ENCODE results near the gene KDM7A. TPM values are rescaled to one million over a fixed set of nuclear protein-coding genes. Genes with fewer than 3 reads are reported as not detected.
A peak's percentile ranks its signal among the peaks of the same experiment; 100 is the strongest.

Gene KDM7A, protein sequence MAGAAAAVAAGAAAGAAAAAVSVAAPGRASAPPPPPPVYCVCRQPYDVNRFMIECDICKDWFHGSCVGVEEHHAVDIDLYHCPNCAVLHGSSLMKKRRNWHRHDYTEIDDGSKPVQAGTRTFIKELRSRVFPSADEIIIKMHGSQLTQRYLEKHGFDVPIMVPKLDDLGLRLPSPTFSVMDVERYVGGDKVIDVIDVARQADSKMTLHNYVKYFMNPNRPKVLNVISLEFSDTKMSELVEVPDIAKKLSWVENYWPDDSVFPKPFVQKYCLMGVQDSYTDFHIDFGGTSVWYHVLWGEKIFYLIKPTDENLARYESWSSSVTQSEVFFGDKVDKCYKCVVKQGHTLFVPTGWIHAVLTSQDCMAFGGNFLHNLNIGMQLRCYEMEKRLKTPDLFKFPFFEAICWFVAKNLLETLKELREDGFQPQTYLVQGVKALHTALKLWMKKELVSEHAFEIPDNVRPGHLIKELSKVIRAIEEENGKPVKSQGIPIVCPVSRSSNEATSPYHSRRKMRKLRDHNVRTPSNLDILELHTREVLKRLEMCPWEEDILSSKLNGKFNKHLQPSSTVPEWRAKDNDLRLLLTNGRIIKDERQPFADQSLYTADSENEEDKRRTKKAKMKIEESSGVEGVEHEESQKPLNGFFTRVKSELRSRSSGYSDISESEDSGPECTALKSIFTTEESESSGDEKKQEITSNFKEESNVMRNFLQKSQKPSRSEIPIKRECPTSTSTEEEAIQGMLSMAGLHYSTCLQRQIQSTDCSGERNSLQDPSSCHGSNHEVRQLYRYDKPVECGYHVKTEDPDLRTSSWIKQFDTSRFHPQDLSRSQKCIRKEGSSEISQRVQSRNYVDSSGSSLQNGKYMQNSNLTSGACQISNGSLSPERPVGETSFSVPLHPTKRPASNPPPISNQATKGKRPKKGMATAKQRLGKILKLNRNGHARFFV
- total RNA-seq, result 10 to 100 TPM; 21.9 to 84.2 (median 54.6) TPM

DNA sequence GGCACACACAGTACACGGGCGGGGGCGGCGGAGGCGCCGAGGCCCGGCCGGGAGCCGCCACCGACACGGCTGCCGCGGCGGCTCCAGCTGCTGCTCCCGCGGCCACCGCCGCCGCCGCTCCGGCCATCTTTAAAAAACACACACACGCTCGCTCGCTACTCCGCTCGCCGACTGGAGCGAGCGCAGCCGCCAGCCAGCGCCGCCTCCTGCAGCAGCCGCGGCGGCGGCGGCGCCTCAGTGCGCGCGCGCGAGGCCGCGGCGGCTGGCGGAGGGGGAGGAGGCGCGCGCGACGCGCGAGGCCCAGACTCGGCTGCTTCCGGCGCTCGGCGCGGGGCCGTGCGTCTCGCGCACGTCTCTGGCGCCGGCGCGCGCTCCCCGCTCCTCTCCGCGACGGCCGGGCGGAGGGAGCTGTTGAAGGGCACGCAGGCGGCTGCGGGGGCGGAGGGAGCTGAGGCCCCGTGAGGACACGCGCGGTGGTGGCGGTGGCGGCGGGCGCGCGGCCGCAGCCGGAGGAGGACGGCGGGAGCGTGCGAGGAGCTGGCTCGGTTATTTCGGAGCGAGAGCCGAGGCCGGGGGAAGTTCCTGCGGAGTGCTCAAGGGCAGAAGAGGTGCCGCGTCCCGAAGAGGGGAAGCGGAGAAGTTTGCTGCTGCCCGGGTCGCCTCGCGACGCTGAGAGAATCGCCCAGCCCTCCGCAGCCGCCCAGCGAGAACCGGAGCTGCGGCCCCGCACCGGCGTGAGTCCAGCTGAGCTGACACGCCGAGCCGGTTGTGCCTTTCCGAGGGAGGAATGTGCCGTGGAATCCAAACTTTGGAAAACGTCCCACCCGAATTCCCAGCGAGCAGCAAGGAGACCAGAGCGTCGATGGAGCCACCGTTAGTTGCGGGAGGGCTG, at the start of gene KDM7A:
Gene KDM7A (minus strand): TSS at position 173 of the 892 bp plus-strand sequence. CDS start 46 bp downstream, at position 127.
- H3K27ac ChIP-seq, result peak within 1 kb of the TSS; percentile 99 to 100 (median 100)
- H3K4me3 ChIP-seq, result peak within 1 kb of the TSS; percentile 94 to 98 (median 96)
- H3K4me1 ChIP-seq, result peaks cover 0 to 44% (median 26%) of the 10 kb centered on the region in 4 donors
- H3K36me3 ChIP-seq, result no peaks in the 10 kb centered on the region
- H3K27me3 ChIP-seq, result no peaks in the 10 kb centered on the region
- intact Hi-C loops (cut with DNase I; ENCODE audit: low total_unique reads) (loop anchor here (5.0 kb wide), 1 partner anchor 55 kb away; no protein-coding TSS in a partner anchor), in situ Hi-C loops (cut with MboI; ENCODE audit: low pct_ligation_motif_present in 1 of 4, low pct_unique_long_range_greater_than_20kb in 1 of 4, low sequenced_read_pairs in 3 of 4) (no loop called here)
- 1% methylated on average over 117 of the region's 132 CpGs; no CpG with 5 or more reads in 1 of the 2 donors for WGBS, 2 donors (ENCODE audit: low coverage in 1 of 2)
- peak; percentile 90 for DNase-seq
- H3K9me3 ChIP-seq, result no peaks in the 10 kb centered on the region
- TF ChIP-seq EP300 (IDR thresholded peaks at IDR 0.05; ENCODE audit: low read depth) (no peak), POLR2A (IDR thresholded peaks at IDR 0.05) (peak; percentile 77), POLR2AphosphoS5 (IDR thresholded peaks at IDR 0.05) (peak; percentile 72 to 86 (median 85))
- TF ChIP-seq, protein P1, sequence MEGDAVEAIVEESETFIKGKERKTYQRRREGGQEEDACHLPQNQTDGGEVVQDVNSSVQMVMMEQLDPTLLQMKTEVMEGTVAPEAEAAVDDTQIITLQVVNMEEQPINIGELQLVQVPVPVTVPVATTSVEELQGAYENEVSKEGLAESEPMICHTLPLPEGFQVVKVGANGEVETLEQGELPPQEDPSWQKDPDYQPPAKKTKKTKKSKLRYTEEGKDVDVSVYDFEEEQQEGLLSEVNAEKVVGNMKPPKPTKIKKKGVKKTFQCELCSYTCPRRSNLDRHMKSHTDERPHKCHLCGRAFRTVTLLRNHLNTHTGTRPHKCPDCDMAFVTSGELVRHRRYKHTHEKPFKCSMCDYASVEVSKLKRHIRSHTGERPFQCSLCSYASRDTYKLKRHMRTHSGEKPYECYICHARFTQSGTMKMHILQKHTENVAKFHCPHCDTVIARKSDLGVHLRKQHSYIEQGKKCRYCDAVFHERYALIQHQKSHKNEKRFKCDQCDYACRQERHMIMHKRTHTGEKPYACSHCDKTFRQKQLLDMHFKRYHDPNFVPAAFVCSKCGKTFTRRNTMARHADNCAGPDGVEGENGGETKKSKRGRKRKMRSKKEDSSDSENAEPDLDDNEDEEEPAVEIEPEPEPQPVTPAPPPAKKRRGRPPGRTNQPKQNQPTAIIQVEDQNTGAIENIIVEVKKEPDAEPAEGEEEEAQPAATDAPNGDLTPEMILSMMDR (IDR thresholded peaks at IDR 0.05), result peak in 1 of 5 experiments; percentile 13

DNA sequence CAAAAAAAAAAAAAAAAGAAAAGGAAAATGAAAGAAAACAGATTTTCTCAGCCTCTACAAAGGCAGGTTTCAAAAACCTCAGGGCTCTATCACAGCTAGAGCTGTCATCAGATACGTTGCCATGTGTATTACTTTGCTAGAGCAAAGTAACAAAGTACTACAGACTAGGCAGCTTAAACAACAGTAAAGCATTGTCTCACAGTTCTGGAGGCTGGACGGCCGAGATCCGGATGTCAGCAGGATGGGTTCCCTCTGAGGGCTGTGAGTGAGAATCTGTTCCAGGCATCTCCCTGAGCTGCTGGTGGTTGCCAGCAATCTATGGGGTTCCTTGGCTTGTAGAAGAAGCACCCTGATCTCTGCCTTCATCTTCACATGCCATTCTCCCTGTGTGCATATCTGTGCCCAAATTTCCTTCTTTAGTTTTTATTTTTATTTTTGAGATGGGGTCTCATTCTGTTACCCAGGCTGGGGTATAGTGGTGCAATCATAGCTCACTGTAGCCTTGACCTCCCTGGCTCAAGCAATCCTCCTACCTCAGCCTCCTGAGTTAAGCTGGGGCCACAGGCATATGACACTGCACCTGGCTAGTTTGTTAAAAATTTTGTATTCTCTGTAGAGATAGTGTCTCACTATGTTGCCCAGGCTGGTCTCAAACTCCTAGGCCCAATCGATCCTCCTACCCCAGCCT, 48.9 kb upstream of the KDM7A start:
- Histone ChIP-seq H3K36me3 (no peaks in the 10 kb centered on the region), H3K27me3 (no peaks in the 10 kb centered on the region), H3K27ac (no peak overlapping the region), H3K4me1 (peaks cover 0 to 21% (median 14%) of the 10 kb centered on the region in 4 donors), H3K9me3 (no peaks in the 10 kb centered on the region), H3K4me3 (no peak overlapping the region)
- no peak for TF ChIP-seq POLR2AphosphoS5 (IDR thresholded peaks at IDR 0.05)
- intact Hi-C loops (cut with DNase I; ENCODE audit: low total_unique reads), result no loop called here
- WGBS, 2 donors (ENCODE audit: low coverage in 1 of 2), result 59 to 61% methylated on average over 4 to 5 of the region's 5 CpGs
- no peak for DNase-seq
- in situ Hi-C loops (cut with MboI; ENCODE audit: low pct_ligation_motif_present in 1 of 4, low pct_unique_long_range_greater_than_20kb in 1 of 4, low sequenced_read_pairs in 3 of 4), result no loop called here

DNA sequence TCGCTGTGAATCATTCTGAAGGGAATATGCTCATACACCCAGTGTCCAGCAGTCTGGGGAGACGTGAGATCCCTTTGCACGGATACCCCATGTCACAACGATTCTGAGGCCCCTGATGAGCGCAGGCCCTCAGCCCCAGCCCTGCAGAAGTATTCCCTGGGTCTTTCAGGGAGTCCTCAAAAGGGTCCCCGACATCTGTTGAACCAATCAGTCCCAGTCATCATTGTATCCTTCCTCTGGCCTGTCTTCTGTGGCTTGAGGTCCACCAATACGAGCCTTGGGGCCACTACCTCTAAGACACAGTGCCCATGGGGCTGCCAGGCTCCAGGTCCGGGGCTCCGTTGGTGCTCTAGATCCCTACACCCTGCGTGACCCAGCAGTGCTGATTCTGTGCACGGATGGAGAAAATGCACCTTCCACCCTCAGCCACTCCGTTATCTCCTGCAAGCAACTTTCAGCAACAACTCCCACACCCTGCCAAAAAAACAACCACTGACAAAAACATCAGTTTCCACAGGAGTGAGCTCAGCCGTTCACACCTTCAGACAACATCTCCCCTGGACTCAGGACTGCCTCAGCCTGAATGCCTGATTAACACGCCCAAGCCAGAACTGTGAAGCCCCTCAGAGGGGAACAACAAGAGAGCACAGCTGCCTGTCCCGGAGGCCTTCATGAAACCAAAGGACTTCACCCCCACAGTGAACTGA, 46.9 kb upstream of the KDM7A start:
- Histone ChIP-seq H3K4me3 (no peak overlapping the region), H3K27ac (no peak overlapping the region), H3K27me3 (no peaks in the 10 kb centered on the region), H3K9me3 (no peaks in the 10 kb centered on the region), H3K36me3 (no peaks in the 10 kb centered on the region), H3K4me1 (peaks cover 0 to 5% (median 0%) of the 10 kb centered on the region in 4 donors)
- 91 to 100% methylated on average over 1 to 15 of the region's 15 CpGs for WGBS, 2 donors (ENCODE audit: low coverage in 1 of 2)
- TF ChIP-seq, protein P1 (IDR thresholded peaks at IDR 0.05), result no peak
- TF ChIP-seq POLR2AphosphoS5 (IDR thresholded peaks at IDR 0.05) (no peak), POLR2A (IDR thresholded peaks at IDR 0.05) (no peak), EP300 (IDR thresholded peaks at IDR 0.05; ENCODE audit: low read depth) (no peak)
- intact Hi-C loops (cut with DNase I; ENCODE audit: low total_unique reads) (no loop called here), in situ Hi-C loops (cut with MboI; ENCODE audit: low pct_ligation_motif_present in 1 of 4, low pct_unique_long_range_greater_than_20kb in 1 of 4, low sequenced_read_pairs in 3 of 4) (no loop called here)
- DNase-seq, result no peak

All from transverse colon (tissue), 4 donors.